GM21825 (cell line): ENCODE data around the gene CHM.
"Not testable (repeated sequence)": the region's sequence is repeated elsewhere in the genome, so short reads cannot be mapped to it uniquely, and the experiment has no call there.

Experiments used
- ATAC-seq: cut with Tn5 transposase; IDR thresholded peaks from one replicate; pipeline ENCODE4 v1.9.1; 2021; ENCODE audit warnings: mild to moderate bottlenecking, moderate library complexity; ENCODE audit not compliant: unreplicated experiment

The CHM gene

GRCh38 chrX:86047174-86047935, at the start of gene CHM:
TSS of gene CHM (minus strand) at chrX:86047558. CDS start at chrX:86047532, 26 bp downstream.
- peak; percentile 99 for ATAC-seq

- no peak for ATAC-seq
These were observed 31.3 kb upstream of the CHM start for GRCh38 chrX:86078650-86079049.

GRCh38 chrX:86066998-86067397, 19.6 kb upstream of the CHM start:
- ATAC-seq = no peak

- no peak for ATAC-seq
These were observed 14.0 kb upstream of the CHM start for GRCh38 chrX:86061407-86061806.

- no peak for ATAC-seq
These were observed 4.4 kb upstream of the CHM start for GRCh38 chrX:86051741-86052140.

- no peak for ATAC-seq
These were observed 550 bp upstream of the CHM start for GRCh38 chrX:86047936-86048280.

GRCh38 chrX:86044216-86044615, 3.1 kb downstream of the CHM start:
- no peak for ATAC-seq

GRCh38 chrX:86039625-86040568, 7.5 kb downstream of the CHM start:
- ATAC-seq = no peak

- no peak for ATAC-seq
These were observed 14.0 kb downstream of the CHM start for GRCh38 chrX:86033385-86033784.

GRCh38 chrX:86028681-86029080, 18.7 kb downstream of the CHM start:
- ATAC-seq = no peak

GRCh38 chrX:86023811-86024210, 23.5 kb downstream of the CHM start:
- ATAC-seq = no peak

GRCh38 chrX:86021652-86022289, 25.6 kb downstream of the CHM start:
- no peak for ATAC-seq

- no peak for ATAC-seq
These were observed 31.2 kb downstream of the CHM start for GRCh38 chrX:86016139-86016538.

- ATAC-seq = not testable (repeated sequence)
These were observed 32.4 kb downstream of the CHM start for GRCh38 chrX:86014959-86015358.

GRCh38 chrX:86014421-86014820, 32.9 kb downstream of the CHM start:
- no peak for ATAC-seq

GRCh38 chrX:86013792-86014191, 33.6 kb downstream of the CHM start:
- ATAC-seq = no peak

- ATAC-seq = no peak
These were observed 35.2 kb downstream of the CHM start for GRCh38 chrX:86012188-86012587.

- ATAC-seq = not testable (repeated sequence)
These were observed 37.6 kb downstream of the CHM start for GRCh38 chrX:86009803-86010202.

GRCh38 chrX:86007891-86008290, 39.5 kb downstream of the CHM start:
- ATAC-seq = not testable (repeated sequence)

- ATAC-seq = no peak
These were observed 45.1 kb downstream of the CHM start for GRCh38 chrX:86002076-86002896.

GRCh38 chrX:85998954-85999353, 48.4 kb downstream of the CHM start:
- ATAC-seq = no peak
